ENCODE measurements around the gene RANGAP1.

The RANGAP1 gene, protein sequence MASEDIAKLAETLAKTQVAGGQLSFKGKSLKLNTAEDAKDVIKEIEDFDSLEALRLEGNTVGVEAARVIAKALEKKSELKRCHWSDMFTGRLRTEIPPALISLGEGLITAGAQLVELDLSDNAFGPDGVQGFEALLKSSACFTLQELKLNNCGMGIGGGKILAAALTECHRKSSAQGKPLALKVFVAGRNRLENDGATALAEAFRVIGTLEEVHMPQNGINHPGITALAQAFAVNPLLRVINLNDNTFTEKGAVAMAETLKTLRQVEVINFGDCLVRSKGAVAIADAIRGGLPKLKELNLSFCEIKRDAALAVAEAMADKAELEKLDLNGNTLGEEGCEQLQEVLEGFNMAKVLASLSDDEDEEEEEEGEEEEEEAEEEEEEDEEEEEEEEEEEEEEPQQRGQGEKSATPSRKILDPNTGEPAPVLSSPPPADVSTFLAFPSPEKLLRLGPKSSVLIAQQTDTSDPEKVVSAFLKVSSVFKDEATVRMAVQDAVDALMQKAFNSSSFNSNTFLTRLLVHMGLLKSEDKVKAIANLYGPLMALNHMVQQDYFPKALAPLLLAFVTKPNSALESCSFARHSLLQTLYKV
- total RNA-seq = 113 to 127 reads per million in 2 donors

DNA sequence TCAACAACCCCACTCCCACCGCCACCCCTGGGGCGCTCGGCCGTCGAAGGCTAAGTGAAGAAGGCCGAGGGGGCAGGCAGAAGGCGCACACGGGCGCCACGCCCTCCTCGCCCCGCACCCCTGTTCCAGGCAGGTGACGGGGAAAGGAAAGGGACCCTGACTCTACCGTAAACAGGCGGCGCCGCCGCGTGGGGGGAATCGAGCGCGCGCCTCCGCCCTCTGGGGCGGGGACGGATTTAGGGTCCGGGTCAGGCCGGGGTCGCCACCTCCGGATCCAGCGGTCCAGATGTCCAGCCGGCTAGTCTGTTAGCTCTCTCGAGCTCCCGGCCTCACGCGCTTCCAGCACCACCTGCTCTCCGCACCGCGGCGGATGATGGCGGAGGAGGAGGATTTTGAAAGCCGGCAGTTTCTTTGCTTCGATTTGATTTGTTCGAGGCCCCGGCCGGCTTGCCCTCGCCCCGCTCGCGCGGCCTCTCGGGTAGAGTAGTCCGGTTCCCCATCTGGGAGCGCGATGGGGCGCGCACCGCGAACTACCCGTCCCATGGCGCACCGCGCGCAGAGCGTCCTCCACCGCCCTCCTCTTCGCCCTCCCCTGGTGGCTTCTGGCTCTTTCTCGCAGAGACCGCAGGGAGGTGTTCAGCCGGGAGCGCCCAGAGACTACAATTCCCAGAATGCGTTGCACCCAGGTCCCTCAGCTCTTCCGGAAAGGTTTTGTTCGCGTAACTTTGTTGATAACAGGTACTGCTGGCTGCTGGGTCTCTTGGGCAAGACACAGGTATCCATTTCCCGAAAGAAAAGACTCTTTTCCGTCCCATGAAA is at the start of gene RANGAP1:
TSS of gene RANGAP1 (minus strand) at position 368 of the 819 bp plus-strand sequence. CDS start 5,143 bp downstream, outside the sequence.
- DNase-seq = peak; percentile 97

- DNase-seq = no peak
Observed at GRCh38 chr22:41334951-41335635, 49.1 kb upstream of the RANGAP1 start.

DNA sequence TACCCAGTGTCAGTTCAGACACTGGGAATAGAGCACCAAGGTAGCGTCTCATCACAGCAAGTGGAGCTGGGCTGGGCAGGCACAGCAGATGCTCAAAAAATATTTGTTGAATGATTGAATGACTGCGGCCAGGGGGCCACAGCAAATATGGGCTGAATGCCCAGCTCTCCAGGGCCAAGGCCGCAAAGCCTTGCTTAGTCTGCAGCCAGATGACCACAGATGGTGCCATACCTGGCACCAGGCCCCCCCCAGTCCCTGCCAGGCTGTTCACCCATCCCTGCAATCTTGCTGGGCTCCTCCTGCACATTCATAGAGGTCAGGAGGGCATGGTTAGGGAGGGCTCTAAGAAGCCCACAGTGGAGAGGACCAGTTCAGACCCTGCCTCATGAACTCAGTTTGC is 48.2 kb upstream of the RANGAP1 start:
- DNase-seq = no peak

DNA sequence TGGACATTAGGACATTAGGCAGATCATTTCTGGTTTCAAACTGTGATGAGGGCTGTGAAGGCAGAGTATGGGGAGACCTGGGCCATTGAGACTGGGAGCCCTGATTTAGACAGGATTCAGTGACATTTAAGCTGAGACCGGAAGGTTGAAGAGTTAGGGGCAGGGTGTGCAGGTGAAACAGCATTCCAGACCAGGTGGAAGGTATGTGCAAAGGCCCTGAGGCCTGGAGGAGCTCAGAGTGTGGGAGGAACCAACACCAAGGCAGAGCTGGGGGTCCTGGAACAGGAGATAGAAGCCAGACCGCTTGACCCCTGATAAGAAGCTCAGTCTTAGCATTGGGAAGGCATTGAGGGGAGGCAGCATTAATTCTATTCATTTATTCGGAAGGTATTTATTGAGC is 47.8 kb upstream of the RANGAP1 start:
- no peak for DNase-seq

DNA sequence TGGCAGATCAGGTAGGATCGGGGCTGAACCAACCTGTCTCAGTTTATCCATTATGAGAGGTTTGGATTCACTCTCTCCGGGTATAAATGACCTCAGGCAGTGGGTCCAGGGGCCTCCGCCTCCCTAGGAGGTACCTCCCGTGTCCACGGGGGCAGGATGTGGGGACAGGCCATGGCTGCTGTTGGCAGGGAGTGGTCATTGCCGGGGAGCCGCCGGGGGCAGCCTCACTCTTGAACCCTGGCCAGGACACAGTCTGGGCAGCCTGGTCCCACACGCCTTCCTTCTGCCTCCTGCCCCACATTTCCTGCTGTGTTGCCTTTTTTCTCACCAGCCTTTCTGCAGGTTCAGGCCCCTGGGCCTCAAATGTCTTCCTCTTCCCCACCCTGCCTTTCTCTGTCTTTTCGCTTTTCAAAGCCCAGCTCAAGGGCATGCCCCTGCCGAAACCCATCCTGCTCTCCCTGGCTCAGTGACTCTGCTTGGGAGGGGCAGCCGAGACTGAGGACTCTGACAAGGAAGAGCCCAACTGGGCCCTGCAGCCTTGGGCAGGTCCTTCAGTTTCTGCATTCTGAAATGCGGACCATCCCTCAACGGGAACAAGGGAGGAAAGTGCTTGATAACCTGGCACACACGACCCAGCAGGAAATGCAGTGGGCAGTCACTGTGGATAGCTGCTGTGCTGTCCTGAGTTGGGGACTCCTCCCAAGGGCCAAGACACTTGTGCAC is 46.4 kb upstream of the RANGAP1 start:
- no peak for DNase-seq

DNA sequence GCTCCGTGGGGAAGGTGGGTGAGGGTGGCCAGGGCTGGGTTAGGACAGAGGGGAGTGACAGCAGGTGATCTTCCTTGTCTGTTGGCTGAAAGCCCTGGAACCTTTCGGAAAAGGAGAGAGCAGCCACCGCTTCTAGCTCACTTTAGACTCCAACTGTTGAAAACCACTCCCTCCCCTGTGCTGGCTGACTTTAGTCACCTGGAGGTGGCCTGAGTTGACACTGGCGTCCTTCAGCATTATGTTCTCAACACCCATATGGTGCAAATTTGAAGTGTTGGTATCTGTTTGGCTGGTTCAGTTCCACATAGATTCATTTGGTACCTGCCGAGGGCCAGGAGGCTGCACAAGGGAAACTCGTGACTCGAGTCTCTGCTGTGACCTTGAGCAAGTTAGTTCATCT is 44.2 kb upstream of the RANGAP1 start:
- DNase-seq = no peak

DNA sequence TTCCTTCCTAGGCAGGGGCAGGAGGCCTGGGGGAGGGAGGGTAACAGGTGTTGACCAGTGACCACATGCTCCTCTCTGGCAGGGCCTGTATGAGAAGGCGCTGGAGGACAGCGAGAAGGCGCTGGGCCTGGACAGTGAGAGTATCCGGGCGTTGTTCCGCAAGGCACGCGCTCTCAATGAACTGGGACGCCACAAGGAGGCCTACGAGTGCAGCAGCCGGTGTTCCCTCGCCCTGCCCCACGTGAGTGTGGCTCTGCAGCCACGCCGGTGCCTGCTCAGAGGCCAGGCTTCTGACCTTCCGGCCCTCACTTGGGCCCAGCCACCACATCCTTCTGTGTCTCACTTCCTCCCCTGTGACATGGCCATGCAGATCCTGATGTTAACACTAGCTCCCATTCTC is 41.1 kb upstream of the RANGAP1 start:
- DNase-seq = no peak

DNA sequence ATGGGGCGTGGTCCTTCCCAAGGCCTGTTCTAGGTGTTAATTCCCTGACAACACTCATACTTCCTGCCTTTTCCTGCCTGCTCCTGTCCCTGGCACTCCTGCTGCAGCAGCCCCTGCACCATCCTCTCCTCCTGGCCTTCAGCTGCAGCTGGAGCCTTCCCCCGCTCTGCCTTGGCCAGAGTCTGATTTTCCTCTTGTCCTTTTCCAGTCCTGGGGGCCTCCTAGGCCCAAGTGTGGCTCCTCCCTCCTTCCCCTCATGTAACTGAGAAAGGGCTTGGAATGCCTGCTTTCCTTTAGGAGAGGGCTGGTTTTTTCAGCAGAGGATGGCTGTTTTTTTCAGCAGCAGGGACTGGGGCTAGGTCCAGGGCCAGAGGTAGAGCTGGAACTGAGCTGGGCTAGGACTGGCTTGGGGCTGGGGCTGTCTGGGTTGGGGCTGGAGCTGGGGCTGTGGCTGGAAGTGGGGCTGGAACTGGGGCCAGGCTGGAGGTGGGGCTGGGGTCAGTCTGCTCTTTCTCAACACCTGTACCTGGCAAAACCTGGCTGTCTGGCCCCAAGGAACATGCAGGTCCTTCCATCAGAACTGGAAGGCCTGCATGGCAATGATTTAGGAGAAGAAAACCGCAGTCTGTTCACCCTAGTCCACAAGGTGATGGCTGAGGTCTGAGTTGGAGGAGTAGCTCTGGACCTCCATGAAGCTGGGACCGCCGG is 39.0 kb upstream of the RANGAP1 start:
- no peak for DNase-seq

DNA sequence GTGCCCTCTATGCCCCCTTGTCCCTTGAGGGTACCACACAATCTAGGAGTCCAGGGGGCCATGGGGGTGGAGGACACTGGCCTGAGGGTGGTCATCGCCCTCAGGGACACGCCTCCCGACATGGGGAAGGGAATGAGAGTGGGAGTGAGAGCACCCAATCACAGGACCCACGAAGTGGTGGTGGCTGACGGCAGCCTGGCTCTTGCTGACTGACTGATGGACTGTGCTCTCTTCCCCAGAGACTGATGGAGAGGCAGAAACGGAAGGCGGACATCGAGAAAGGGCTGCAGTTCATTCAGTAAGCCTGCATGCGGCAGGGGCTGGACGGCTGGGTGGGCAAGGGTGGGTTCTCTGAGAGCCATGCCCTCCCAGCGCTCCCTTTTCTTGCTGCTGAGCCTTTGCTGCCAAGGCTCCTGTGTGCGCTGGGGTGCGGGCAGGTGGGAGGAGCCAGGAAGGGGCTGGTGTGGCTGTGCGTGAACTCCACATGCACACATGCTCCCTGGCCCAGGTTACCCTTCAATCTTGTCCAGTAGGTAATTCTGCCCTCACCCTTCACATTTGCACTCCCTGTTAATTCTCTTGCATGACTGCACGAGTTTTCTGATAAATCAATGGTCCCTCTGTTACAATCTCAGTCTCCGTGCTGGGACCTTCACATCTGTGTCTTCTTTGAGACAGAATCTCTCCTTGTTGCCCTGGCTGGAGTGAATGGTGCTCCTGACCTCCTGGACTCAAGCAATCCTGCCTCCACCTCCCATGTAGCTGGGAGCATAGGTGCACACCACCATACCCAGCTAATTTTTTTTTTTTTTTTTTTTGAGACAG is 34.6 kb upstream of the RANGAP1 start:
- DNase-seq = no peak

GRCh38 chr22:41315586-41315985 is 29.6 kb upstream of the RANGAP1 start:
- no peak for DNase-seq

GRCh38 chr22:41314821-41315220 is 28.8 kb upstream of the RANGAP1 start:
- no peak for DNase-seq

- no peak for DNase-seq
Observed at GRCh38 chr22:41311487-41311886, 25.5 kb upstream of the RANGAP1 start.

DNA sequence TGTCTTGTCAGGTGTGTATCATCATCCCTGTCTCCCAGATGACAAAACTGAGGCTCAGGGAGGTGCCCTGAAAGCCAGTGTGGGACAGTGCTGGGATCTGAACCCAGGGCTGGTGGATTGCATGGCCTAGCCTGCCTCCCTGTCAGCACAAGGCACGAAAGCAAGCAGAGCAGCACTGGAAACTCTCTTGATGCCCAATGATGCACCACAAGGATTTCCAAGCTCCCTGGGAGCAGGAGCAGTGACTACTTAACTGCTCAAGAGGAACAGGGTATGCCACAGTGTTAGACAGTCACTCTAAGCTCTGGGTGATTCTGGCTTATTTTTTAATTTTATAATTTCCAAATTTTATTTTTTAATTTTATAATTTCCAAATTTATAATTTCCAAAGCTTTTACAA is 24.3 kb upstream of the RANGAP1 start:
- DNase-seq = no peak

- DNase-seq = no peak
Observed at GRCh38 chr22:41308544-41308947, 22.6 kb upstream of the RANGAP1 start.

DNA sequence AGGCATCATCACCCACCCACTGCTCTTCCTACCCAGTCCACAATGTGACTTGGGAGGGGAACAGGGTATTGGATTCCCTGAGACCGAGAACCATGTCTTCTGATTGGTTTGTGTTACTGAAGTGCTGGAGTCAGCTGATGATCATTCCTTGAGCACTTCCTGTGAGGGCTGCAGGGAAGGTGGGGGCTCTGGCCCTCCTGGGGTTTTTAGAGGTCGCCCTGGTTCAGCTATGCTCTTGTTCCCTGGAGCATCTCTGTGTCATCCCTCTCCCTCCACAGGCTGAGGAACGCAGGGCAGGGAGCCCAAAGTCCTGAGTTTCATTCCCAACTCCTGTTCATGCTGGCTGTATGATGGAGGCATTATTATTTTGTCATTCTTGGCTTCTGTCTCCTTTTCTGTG is 22.1 kb upstream of the RANGAP1 start:
- no peak for DNase-seq

- no peak for DNase-seq
Observed at GRCh38 chr22:41305646-41306045, 19.7 kb upstream of the RANGAP1 start.

GRCh38 chr22:41302811-41303210 is 16.8 kb upstream of the RANGAP1 start:
- no peak for DNase-seq

DNA sequence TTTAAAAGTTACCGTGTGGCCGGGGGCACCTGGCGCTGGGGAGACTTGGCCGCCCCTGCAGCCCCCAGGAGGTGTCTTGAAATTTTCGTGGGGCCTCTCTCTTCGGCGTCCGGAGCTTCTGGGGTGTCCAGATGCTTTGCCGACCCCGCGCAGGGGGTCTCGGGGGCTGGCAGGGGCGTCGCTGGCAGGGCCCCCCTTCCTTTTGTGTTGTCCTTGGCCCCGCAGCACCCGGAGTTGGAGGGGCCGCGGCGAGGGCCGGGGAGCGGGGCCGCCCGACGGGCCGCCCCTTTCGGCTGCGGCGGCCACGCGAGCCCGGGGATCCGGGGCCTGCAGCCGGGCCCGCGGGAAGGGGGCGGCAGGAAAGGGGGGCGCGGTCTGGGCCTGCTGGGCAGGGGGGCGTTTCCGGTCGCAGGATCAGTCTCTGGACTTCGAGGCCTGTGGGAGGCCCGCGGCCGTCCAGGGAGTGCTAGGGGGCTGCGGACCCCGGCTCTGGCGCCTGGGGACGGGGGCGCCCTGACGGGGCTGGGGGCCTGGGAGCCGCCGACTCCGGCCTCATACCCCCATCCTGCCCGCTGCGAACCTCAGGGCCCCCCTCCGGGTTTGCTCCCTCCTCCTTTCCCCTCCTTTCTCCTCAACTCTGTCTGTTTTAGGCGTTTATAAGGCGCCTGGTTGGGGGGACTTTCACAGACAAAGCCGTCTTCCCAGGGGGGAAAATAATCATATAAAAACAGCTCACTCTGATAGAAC is 16.2 kb upstream of the RANGAP1 start:
- DNase-seq = no peak

GRCh38 chr22:41301085-41302020 is 15.4 kb upstream of the RANGAP1 start, which contains the start of gene ZC3H7B:
Gene ZC3H7B (plus strand): TSS chr22:41301525. CDS start chr22:41320661, 19,136 bp downstream.
- DNase-seq = peak; percentile 75

Measured in activated gamma-delta T cell (primary cell).